ELF-1 (cell line): Measurements from ENCODE around the gene TEFM.
"Not testable (repeated sequence)": the region's sequence is repeated elsewhere in the genome, so short reads cannot be mapped to it uniquely, and the experiment has no call there.

ENCODE experiments used
- DNase-seq: peaks from one replicate; pipeline ENCODE4 v3.0.0-alpha.2; 2016; ENCODE audit warnings: low read depth, low spot score

Gene TEFM

GRCh38 chr17:30906101-30906911 is at the start of gene TEFM:
TSS of gene TEFM (minus strand) at chr17:30906238. CDS start at chr17:30906198, 40 bp downstream.
- peak; percentile 95 for DNase-seq

GRCh38 chr17:30954046-30954830 is 48.2 kb upstream of the TEFM start:
- DNase-seq: no peak

- no peak for DNase-seq
These were observed 46.8 kb upstream of the TEFM start for GRCh38 chr17:30952638-30953393.

- no peak for DNase-seq
These were observed 44.8 kb upstream of the TEFM start for GRCh38 chr17:30950669-30951399.

GRCh38 chr17:30950189-30950588 is 44.2 kb upstream of the TEFM start:
- DNase-seq: no peak

- no peak for DNase-seq
These were observed 41.8 kb upstream of the TEFM start for GRCh38 chr17:30947796-30948195.

GRCh38 chr17:30942308-30943079 is 36.5 kb upstream of the TEFM start:
- no peak for DNase-seq

- DNase-seq: no peak
These were observed 33.1 kb upstream of the TEFM start for GRCh38 chr17:30939051-30939689.

- DNase-seq: no peak
These were observed 27.9 kb upstream of the TEFM start for GRCh38 chr17:30933966-30934365.

GRCh38 chr17:30931582-30931981 is 25.5 kb upstream of the TEFM start:
- not testable (repeated sequence) for DNase-seq

- DNase-seq: no peak
These were observed 24.5 kb upstream of the TEFM start for GRCh38 chr17:30930495-30930894.

- DNase-seq: not testable (repeated sequence)
These were observed 23.8 kb upstream of the TEFM start for GRCh38 chr17:30929861-30930260.

GRCh38 chr17:30929081-30929633 is 23.1 kb upstream of the TEFM start:
- no peak for DNase-seq

GRCh38 chr17:30928584-30928983 is 22.5 kb upstream of the TEFM start:
- DNase-seq: no peak

- DNase-seq: no peak
These were observed 21.7 kb upstream of the TEFM start for GRCh38 chr17:30927756-30928155.

GRCh38 chr17:30926516-30926915 is 20.5 kb upstream of the TEFM start:
- DNase-seq: no peak

GRCh38 chr17:30924341-30924740 is 18.3 kb upstream of the TEFM start:
- DNase-seq: peak; percentile 12

- DNase-seq: peak; percentile 18
These were observed 16.4 kb upstream of the TEFM start for GRCh38 chr17:30922235-30923030.
